ENCODE measurements around the gene CRIP2. TPM values are rescaled to one million over a fixed set of nuclear protein-coding genes. Genes with fewer than 3 reads are reported as not detected.

CRIP2 gene
- total and polyA plus RNA-seq, 8 donors: 12.9 to 223 (median 28.9) TPM

DNA sequence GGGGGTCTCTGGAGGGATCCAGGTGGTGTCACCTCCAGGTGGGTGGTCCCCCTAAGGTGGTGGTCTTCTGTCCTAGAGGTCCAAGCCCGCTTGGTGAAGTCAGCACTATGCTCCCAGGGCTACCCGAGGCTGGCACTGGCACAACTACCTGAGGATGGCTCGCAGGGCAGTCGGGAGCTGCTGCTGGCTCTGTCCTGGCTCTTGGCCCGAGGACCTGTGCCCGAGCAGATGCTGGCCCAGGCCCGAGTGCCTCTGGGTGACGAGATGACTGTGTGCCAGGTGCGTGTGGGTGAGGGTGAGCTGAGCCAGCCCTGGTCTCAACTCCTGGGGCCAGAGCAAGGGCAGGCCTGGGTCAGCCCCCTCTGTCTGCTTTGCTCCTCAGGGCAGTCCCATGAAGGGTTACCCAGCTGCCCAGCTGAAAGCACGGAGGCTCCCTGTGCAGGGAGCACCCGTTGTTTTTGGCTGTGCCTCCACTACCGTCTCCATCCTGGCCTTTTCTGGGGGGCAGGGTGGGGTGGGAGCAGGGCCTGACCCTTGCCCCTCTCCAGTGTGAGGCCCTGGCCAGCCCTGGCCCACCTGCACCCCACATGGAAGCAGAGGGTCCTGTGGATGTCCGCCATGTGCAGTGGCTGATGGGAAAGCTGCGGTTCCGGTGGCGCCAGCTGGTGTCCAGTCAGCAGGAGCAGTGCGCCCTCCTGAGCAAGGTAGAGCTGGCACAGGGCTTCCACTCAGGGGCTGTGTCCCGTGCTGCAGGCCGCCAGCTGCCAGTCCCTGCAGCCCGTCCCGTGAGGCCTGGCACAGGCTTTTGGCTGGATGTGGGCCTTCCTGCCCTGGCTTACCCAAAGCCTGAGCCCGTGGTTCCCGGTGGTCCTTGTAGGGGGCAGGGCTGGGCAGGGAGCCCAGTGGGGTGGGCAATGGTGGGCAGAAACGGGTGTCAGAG lies 17.7 kb downstream of the CRIP2 start:
- intact Hi-C loops (cut with DNase I): no loop called here
- WGBS, 2 donors: 65 to 72% methylated on average over 24 of the region's 24 CpGs
- no peak overlapping the region for H3K27ac ChIP-seq
- peak; percentile 36 to 89 (median 60) for DNase-seq
- H3K4me3 ChIP-seq: no peak overlapping the region
- TF ChIP-seq, protein P1, sequence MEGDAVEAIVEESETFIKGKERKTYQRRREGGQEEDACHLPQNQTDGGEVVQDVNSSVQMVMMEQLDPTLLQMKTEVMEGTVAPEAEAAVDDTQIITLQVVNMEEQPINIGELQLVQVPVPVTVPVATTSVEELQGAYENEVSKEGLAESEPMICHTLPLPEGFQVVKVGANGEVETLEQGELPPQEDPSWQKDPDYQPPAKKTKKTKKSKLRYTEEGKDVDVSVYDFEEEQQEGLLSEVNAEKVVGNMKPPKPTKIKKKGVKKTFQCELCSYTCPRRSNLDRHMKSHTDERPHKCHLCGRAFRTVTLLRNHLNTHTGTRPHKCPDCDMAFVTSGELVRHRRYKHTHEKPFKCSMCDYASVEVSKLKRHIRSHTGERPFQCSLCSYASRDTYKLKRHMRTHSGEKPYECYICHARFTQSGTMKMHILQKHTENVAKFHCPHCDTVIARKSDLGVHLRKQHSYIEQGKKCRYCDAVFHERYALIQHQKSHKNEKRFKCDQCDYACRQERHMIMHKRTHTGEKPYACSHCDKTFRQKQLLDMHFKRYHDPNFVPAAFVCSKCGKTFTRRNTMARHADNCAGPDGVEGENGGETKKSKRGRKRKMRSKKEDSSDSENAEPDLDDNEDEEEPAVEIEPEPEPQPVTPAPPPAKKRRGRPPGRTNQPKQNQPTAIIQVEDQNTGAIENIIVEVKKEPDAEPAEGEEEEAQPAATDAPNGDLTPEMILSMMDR (IDR thresholded peaks at IDR 0.05): no peak
- no peaks in the 10 kb centered on the region for H3K9me3 ChIP-seq
- H3K4me1 ChIP-seq: peaks cover 0 to 12% (median 4%) of the 10 kb centered on the region in 3 donors
- H3K27me3 ChIP-seq: peaks cover 0 to 4% (median 0%) of the 10 kb centered on the region in 4 donors
- H3K36me3 ChIP-seq: no peaks in the 10 kb centered on the region
- ATAC-seq: no peak
- no peak for FAIRE-seq

DNA sequence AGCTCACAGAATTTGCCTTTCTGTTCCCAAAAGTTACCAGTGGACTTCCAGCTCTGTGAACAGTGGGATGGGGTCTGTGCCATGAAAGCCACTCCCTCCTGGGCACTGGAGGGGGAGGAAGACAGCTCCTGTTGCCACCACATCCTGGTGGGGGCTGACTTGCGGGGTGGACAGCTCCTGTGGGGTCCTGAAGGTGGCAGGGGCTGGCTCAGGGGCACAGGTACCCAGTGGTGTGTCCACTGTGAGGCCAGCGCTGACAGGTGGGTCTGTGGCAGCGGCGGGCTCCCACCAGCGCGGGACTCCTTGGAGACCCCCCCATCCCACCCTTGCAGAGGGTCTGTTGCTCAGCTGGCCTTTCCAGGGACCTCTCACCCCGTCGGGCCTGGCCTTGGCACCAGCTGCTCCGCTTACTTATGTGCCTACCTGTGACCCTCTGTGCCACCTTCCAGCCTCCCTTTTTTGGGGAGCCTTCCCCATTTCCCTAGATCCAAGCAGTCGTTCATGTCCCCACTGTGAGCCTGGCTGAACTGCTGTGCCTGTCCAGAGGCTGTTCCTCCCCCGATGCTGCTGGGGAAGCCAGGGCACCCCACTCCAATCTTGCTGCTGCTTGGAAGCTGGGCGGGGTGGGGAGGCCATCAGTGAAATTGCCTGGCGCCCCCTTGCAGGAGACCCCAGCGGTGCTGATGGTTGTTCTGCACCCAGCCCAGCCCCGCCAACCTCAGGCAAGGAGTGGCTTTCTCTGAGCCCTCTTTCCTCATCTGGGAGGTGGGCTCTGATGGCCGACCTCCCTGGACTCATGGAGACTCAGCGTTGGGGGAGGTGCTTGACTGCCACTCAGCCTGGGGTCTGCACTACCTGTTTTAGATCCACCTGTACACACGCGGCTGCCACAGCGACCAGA lies 18.6 kb downstream of the CRIP2 start:
- Histone ChIP-seq H3K27ac (no peak overlapping the region), H3K4me3 (no peak overlapping the region), H3K27me3 (peaks cover 0 to under 1% (median 0%) of the 10 kb centered on the region in 4 donors), H3K4me1 (peaks cover 0 to 6% (median 4%) of the 10 kb centered on the region in 3 donors), H3K9me3 (no peaks in the 10 kb centered on the region), H3K36me3 (no peaks in the 10 kb centered on the region)
- intact Hi-C loops (cut with DNase I): no loop called here
- ATAC-seq (no peak), FAIRE-seq (no peak), DNase-seq (peak in 5 of 6 donors; percentile 18 to 78 (median 45))
- 82 to 83% methylated on average over 11 to 20 of the region's 20 CpGs for WGBS, 2 donors
- TF ChIP-seq, protein P1 (IDR thresholded peaks at IDR 0.05): no peak

DNA sequence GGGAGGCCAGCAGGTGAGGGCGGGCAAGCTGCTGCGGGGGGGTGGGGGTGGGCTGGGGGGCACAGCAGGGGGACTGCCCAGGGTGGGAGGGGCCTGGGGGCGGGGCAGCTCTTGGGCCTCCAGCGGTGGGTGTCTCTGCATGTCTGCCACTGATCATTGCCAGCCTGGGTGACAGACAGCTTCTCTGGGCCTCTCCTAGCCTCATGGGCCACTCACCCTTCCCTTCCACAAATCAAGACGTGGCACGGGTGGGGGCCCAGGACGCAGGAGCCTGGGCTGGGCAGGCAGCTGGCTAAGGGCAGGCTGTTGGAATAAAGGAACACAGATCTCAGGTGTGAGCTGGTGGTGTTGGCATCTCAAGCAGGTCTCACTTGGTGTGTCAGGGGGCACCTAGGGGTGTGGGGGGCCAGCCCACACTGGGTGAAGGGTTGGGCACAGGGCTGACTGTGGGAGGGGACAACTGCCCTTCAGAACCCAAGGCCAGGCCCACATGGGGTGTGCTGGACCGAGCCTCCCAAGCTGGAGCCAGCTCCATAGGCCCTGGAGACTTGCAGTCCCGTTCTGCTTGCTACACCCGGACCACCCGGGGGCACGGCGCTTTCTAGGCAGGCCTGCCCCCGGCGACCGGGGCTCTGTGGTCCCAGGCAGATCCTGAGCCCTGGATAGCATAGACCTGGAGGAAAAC lies 19.4 kb downstream of the CRIP2 start:
- intact Hi-C loops (cut with DNase I): no loop called here
- H3K27ac ChIP-seq: no peak overlapping the region

DNA sequence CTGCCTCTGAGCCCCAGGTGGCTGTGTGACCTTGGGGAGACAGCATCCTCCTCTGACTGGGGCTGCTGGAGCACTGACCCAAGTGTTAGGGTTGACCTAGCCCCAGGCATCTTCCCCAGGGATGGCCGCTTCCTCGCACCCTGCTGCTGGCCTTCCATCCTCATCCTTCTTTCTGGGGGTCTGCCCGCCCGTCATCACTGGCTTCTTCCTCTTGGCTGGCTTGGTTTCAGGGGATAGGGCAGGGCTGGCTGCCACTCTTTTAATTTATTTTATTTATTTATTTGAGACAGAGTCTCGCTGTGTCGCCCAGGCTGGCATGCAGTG lies 19.9 kb downstream of the CRIP2 start:
- Histone ChIP-seq H3K4me1 (peaks cover 0 to 4% (median 0%) of the 10 kb centered on the region in 3 donors), H3K27me3 (no peaks in the 10 kb centered on the region), H3K36me3 (no peaks in the 10 kb centered on the region), H3K27ac (no peak overlapping the region), H3K4me3 (no peak overlapping the region), H3K9me3 (no peaks in the 10 kb centered on the region)
- WGBS, 2 donors: 96 to 98% methylated on average over 6 of the region's 6 CpGs
- DNase-seq: peak in 2 of 6 donors; percentile 37 to 46
- intact Hi-C loops (cut with DNase I): no loop called here
- TF ChIP-seq, protein P1 (IDR thresholded peaks at IDR 0.05): no peak
- FAIRE-seq: no peak
- no peak for ATAC-seq

More for the DNA sequence above, 19.4 kb downstream of the CRIP2 start:
- Histone ChIP-seq H3K9me3 (no peaks in the 10 kb centered on the region), H3K36me3 (no peaks in the 10 kb centered on the region), H3K27me3 (no peaks in the 10 kb centered on the region), H3K4me3 (no peak overlapping the region), H3K4me1 (peaks cover 0 to 4% (median 4%) of the 10 kb centered on the region in 3 donors)
- FAIRE-seq (no peak), ATAC-seq (no peak), DNase-seq (peak in 5 of 6 donors; percentile 14 to 59 (median 43))
- WGBS, 2 donors: 85 to 89% methylated on average over 16 of the region's 16 CpGs
- TF ChIP-seq, protein P1 (IDR thresholded peaks at IDR 0.05): no peak

Data from pancreas (tissue), 10 donors.